GM13977 (cell line): Measurements from ENCODE around the gene OTUB2.

Experiments used
- DNase-seq: peaks from one replicate; pipeline ENCODE4 v3.0.0; 2012; ENCODE audit warnings: low spot score
- in situ Hi-C: fragments of 300-500 bp; cut with MboI; formaldehyde crosslinking; loops from one replicate; pipeline ENCODE4 v1.12.0; 2022; ENCODE audit warnings: low sequenced_read_pairs, low pct_unique_long_range_greater_than_20kb, mixed read lengths, inconsistent platforms; ENCODE audit not compliant: unreplicated experiment
- TF ChIP-seq, protein P1 (sequence below): IDR thresholded peaks from 2 replicates; pipeline ENCODE4 v1.5.1; 2012; ENCODE audit warnings: mild to moderate bottlenecking, control low read depth; ENCODE audit not compliant: insufficient read depth; ENCODE audit errors: extremely low read depth, missing control alignments

Gene OTUB2

GRCh38 chr14:94075008-94075407 lies 48.9 kb downstream of the OTUB2 start:
- TF ChIP-seq, protein P1, sequence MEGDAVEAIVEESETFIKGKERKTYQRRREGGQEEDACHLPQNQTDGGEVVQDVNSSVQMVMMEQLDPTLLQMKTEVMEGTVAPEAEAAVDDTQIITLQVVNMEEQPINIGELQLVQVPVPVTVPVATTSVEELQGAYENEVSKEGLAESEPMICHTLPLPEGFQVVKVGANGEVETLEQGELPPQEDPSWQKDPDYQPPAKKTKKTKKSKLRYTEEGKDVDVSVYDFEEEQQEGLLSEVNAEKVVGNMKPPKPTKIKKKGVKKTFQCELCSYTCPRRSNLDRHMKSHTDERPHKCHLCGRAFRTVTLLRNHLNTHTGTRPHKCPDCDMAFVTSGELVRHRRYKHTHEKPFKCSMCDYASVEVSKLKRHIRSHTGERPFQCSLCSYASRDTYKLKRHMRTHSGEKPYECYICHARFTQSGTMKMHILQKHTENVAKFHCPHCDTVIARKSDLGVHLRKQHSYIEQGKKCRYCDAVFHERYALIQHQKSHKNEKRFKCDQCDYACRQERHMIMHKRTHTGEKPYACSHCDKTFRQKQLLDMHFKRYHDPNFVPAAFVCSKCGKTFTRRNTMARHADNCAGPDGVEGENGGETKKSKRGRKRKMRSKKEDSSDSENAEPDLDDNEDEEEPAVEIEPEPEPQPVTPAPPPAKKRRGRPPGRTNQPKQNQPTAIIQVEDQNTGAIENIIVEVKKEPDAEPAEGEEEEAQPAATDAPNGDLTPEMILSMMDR, result no peak
- in situ Hi-C loops, result no loop called here
- no peak for DNase-seq

DNA sequence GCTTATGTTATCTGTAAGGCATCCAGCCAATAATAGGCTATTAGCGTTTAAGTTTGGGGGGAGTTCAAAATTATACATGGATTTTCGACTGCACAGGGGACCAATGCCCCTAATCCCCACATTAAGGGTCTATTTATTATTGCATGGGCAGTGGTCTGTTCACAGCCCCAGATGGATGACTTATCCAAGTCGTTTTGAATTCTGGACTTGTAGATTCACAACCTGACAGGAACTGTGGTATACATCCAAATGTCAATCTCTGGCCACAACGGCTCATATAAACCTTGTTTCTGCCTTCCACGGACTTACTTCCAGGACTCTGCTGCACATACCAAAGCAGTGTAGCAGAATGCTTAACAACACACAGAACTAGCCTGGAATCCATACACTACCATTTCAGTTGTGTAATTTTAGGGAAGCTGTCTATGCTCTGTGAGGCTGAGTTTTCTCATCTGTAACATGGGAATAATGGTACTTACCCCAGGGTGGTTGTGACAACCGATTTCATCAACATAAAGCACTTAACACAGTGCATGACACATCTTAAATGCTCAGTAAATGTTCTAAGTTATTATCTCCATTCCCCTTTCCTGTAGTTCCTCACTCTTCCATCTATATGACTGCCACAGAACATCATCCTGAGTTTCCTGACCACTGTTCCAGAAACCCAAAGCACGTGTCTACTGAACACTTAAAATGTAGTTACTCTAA lies 51.1 kb downstream of the OTUB2 start:
- TF ChIP-seq, protein P1, result no peak
- DNase-seq, result no peak
- in situ Hi-C loops, result no loop called here

DNA sequence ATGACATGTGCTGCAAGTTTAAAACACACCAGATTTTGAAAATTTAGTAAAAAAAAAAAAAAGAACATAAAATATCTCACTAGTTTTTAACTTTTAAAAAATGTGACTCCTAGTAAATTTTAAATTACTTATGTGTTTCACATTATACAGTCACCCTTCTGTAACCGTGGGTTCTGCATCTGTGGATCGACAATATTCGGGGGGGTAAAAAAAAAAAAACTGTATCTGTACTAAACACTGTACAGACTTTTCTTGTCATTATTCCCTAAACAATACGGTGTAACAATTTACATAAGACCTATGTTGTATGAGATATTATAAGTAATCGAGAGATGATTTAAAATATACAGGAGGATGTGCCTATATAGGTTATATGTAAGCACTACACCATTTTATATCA lies 51.7 kb downstream of the OTUB2 start:
- TF ChIP-seq, protein P1, result no peak
- DNase-seq, result no peak
- in situ Hi-C loops, result no loop called here

DNA sequence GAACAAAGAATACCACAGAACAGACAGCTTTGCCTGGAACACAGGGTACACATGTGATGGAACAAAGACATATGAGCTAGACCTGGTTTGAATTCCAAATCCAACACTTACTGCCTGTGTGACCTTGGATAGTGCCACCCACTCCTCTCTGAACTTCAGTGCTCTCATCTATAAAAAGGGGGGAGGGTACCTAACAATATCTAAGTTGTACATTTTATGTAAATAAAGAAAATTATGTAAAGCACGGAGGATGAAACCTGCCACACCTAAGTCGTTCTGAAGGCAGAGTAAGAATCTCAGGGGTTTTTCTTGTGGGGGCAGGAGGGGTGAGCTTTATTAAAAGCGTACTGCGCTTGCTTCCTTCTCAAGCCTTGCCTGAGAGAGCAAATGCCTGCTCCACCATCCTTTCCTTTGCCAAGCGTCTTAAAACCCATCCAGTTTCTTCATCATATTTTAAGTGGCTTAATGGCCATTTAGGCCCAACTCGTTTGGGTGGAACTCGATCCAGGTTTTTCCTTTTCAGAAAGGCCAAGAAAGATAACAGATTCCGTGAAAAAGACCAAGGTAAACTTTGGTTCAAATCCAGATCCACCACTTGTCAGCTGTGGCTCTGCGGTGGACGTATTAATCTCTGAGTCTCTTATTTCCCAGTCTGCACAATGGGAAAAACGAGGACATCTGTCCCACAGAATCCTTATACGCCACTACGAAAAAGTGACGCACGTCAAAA lies 53.9 kb downstream of the OTUB2 start:
- in situ Hi-C loops, result no loop called here
- TF ChIP-seq, protein P1, result no peak
- peak; percentile 40 for DNase-seq

- peak; percentile 97 for DNase-seq
- in situ Hi-C loops, result no loop called here
- TF ChIP-seq, protein P1, result no peak
These were observed 54.7 kb downstream of the OTUB2 start, which contains the start of the genes DDX24 and IFI27L1 for GRCh38 chr14:94080621-94081385. Gene DDX24 (minus strand): TSS chr14:94081202. CDS start chr14:94079742, 1,460 bp downstream. Gene IFI27L1 (plus strand): TSS chr14:94081310. CDS start chr14:94096938, 15,628 bp downstream.

GRCh38 chr14:94081386-94081820 lies 55.3 kb downstream of the OTUB2 start:
- DNase-seq, result peak; percentile 43
- in situ Hi-C loops, result no loop called here
- TF ChIP-seq, protein P1, result no peak
